Stimulated activated naive CD8-positive, alpha-beta T cell treated with anti-CD3 and anti-CD28 coated beads, Interleukin-15, amount 100 ng/mL, for 72 hours (primary cell): ENCODE results near the gene LAMB4.

Experiments
- ATAC-seq: fragments of 150-1000 bp; cut with Tn5 transposase; 2 replicates; pipeline ENCODE4 v1.10.0; 2021; ENCODE audit warnings: mild to moderate bottlenecking, moderate library complexity
- DNase-seq, 2 donors: peaks; one replicate each; pipeline ENCODE4 v3.0.0; 2021 to 2022
- H3K27ac Mint-ChIP-seq, 2 donors: one replicate each; pipeline ENCODE4 v1.8.0; 2022; ENCODE audit warnings: mild to moderate bottlenecking in 2 of 2, mixed read lengths in 2 of 2, moderate library complexity in 2 of 2
- H3K27me3 Mint-ChIP-seq: one replicate; pipeline ENCODE4 v1.8.0; 2022; ENCODE audit warnings: mixed read lengths
- H3K4me1 Mint-ChIP-seq: one replicate; pipeline ENCODE4 v1.8.0; 2022; ENCODE audit warnings: mild to moderate bottlenecking, mixed read lengths
- H3K4me3 Mint-ChIP-seq, 2 donors: one replicate each; pipeline ENCODE4 v1.8.0; 2022; ENCODE audit warnings: mild to moderate bottlenecking in 2 of 2, mixed read lengths in 2 of 2, moderate library complexity in 1 of 2
- H3K9me3 Mint-ChIP-seq, 2 donors: one replicate each; pipeline ENCODE4 v1.8.0; 2022; ENCODE audit warnings: mixed read lengths in 2 of 2

The LAMB4 gene

GRCh38 chr7:108063520-108063933 lies 66.6 kb downstream of the LAMB4 start:
- Mint-ChIP-seq H3K9me3 (no peaks in the 10 kb centered on the region), H3K27ac (no peak overlapping the region), H3K4me1 (peaks cover 6% of the 10 kb centered on the region), H3K4me3 (no peak overlapping the region), H3K27me3 (no peaks in the 10 kb centered on the region)
- peak; percentile 66 for ATAC-seq
- DNase-seq, result peak in 1 of 2 donors; percentile 15

GRCh38 chr7:108062250-108063014 lies 67.7 kb downstream of the LAMB4 start:
- DNase-seq (no peak), ATAC-seq (peak; percentile 83)
- peaks cover 6% of the 10 kb centered on the region for H3K4me1 Mint-ChIP-seq
- H3K27me3 Mint-ChIP-seq, result no peaks in the 10 kb centered on the region
- H3K27ac Mint-ChIP-seq, result peak overlapping the region in 1 of 2 donors; percentile 53
- no peak overlapping the region for H3K4me3 Mint-ChIP-seq
- H3K9me3 Mint-ChIP-seq, result no peaks in the 10 kb centered on the region

GRCh38 chr7:108059526-108059925 lies 70.6 kb downstream of the LAMB4 start:
- Mint-ChIP-seq H3K27me3 (no peaks in the 10 kb centered on the region), H3K4me1 (peaks cover 6% of the 10 kb centered on the region), H3K4me3 (no peak overlapping the region), H3K27ac (peak overlapping the region in 1 of 2 donors; percentile 59), H3K9me3 (no peaks in the 10 kb centered on the region)
- ATAC-seq, result no peak
- no peak for DNase-seq

DNA sequence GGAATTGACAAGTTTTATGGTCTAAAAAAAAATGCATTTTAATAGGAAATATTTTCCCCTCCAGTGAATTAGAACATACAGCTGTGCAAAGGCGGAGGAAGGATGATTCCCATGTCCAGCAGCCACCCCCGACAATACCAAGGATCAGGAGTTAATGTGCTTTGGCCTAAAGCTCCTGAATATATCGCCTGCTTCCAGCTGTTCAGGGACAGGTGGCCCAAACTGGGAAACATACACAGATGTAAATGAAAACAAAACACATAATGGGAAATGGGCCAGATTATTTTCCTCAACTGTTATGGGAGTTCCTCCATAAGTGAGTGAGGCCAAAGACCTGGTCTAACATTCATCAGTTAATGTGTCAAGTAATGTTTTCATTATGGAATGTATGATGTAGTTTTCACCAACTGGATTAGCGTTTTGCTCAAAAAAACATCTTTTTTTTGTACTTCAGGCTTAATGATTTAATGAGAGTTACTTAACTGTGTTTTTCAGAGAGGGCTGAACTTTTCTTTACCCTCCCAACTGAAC lies 72.1 kb downstream of the LAMB4 start:
- no peaks in the 10 kb centered on the region for H3K9me3 Mint-ChIP-seq
- H3K27ac Mint-ChIP-seq, result no peak overlapping the region
- no peaks in the 10 kb centered on the region for H3K27me3 Mint-ChIP-seq
- H3K4me1 Mint-ChIP-seq, result peaks cover 6% of the 10 kb centered on the region
- ATAC-seq, result no peak
- H3K4me3 Mint-ChIP-seq, result no peak overlapping the region
- DNase-seq, result no peak

GRCh38 chr7:108055611-108056021 lies 74.5 kb downstream of the LAMB4 start:
- no peaks in the 10 kb centered on the region for H3K9me3 Mint-ChIP-seq
- no peak for ATAC-seq

DNA sequence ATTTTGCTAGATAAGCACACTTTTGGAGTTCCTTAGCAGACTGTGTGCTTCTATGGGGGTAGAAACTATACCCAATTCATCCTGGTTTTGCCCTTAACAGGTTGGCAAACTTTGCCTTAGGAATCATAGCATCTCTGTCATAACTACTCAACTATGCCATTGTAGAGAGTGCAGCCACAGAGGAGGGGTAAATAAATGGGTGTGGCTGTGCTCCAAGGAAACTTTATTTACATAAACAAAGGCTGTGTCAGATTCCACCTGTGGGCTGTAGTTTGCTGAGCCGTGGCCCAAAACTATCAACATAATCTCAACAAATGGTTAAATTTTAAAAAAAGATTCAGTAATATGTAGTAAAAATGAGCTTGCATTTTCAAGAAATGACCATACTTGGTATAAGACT lies 75.6 kb downstream of the LAMB4 start:
- no peak for DNase-seq
- Mint-ChIP-seq H3K4me3 (no peak overlapping the region), H3K27ac (no peak overlapping the region), H3K27me3 (no peaks in the 10 kb centered on the region), H3K4me1 (no peaks in the 10 kb centered on the region), H3K9me3 (no peaks in the 10 kb centered on the region)
- ATAC-seq, result no peak

More at GRCh38 chr7:108055611-108056021, 74.5 kb downstream of the LAMB4 start:
- no peak for DNase-seq
- no peaks in the 10 kb centered on the region for H3K27me3 Mint-ChIP-seq
- no peak overlapping the region for H3K4me3 Mint-ChIP-seq
- H3K27ac Mint-ChIP-seq, result no peak overlapping the region
- H3K4me1 Mint-ChIP-seq, result no peaks in the 10 kb centered on the region

- H3K4me1 Mint-ChIP-seq, result no peaks in the 10 kb centered on the region
- H3K4me3 Mint-ChIP-seq, result no peak overlapping the region
- DNase-seq (no peak), ATAC-seq (no peak)
- no peak overlapping the region for H3K27ac Mint-ChIP-seq
- H3K27me3 Mint-ChIP-seq, result no peaks in the 10 kb centered on the region
- H3K9me3 Mint-ChIP-seq, result no peaks in the 10 kb centered on the region
Observed at GRCh38 chr7:108053250-108053649, 76.9 kb downstream of the LAMB4 start.

DNA sequence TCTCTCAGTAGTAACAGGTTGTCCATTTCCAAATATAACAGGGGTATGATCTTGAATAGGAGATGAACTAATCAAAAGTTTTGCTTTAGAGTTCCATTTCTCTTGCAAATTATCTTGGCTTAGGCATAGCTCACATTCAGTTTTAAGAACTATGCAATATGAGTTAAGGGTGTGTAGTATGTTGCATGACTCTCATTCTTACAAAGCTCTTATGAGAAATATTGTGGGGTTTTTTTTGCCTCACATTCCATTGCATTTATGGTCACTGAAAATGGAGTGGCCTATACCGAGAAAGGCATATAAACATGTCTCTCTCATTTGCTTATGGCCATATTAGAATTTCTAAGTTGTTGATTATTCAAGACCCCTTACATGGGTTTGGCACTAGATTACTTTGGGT lies 78.7 kb downstream of the LAMB4 start:
- Mint-ChIP-seq H3K4me3 (no peak overlapping the region), H3K27ac (no peak overlapping the region), H3K9me3 (no peaks in the 10 kb centered on the region), H3K27me3 (no peaks in the 10 kb centered on the region), H3K4me1 (peaks cover 6% of the 10 kb centered on the region)
- ATAC-seq, result no peak
- no peak for DNase-seq

DNA sequence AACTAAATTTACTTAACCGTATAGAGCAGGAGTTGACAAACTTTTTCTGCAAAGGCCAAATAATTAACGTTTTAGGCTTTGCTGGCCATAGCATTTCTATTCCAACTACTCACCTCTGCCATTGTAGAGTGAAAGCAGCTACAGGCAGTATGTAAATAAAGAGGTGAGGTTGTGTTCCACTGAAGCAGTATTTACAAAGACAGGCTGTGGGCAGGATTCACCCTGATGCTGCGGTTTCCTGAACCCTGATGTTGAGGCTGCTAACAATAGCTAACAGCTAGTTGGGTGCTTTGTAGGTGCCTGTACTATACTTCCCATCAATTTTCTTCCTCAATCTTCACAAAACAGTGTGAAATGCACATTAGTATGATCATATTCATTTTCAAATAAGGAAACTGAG lies 80.2 kb downstream of the LAMB4 start:
- no peak for DNase-seq
- Mint-ChIP-seq H3K4me3 (no peak overlapping the region), H3K27me3 (no peaks in the 10 kb centered on the region), H3K9me3 (no peaks in the 10 kb centered on the region), H3K4me1 (peaks cover 6% of the 10 kb centered on the region), H3K27ac (no peak overlapping the region)
- ATAC-seq, result no peak

DNA sequence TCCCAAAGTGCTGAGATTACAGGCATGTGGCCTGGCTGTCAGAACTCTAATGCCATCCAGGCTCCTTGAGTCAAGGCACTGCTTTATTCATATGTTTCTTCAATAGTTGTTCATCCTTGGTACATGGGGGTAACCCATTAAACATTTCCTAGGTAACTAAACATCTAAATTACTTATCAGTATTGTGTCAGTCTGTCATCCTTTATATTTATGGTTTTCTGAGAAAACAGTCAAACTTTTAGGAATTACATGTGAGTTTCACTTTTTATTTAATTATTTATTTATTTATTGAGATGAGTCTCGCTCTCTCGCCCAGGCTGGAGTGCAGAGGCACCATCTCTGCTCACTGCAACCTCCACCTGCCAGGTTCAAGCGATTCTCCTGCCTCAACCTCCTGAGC lies 81.7 kb downstream of the LAMB4 start:
- no peak for DNase-seq
- peaks cover 6% of the 10 kb centered on the region for H3K4me1 Mint-ChIP-seq
- H3K27ac Mint-ChIP-seq, result no peak overlapping the region
- no peak overlapping the region for H3K4me3 Mint-ChIP-seq
- H3K9me3 Mint-ChIP-seq, result no peaks in the 10 kb centered on the region
- H3K27me3 Mint-ChIP-seq, result no peaks in the 10 kb centered on the region
- no peak for ATAC-seq

GRCh38 chr7:108046952-108047506 lies 83.1 kb downstream of the LAMB4 start:
- DNase-seq, result no peak
- H3K9me3 Mint-ChIP-seq, result no peaks in the 10 kb centered on the region
- H3K27ac Mint-ChIP-seq, result no peak overlapping the region
- no peak overlapping the region for H3K4me3 Mint-ChIP-seq
- peaks cover 6% of the 10 kb centered on the region for H3K4me1 Mint-ChIP-seq
- no peak for ATAC-seq
- no peaks in the 10 kb centered on the region for H3K27me3 Mint-ChIP-seq

DNA sequence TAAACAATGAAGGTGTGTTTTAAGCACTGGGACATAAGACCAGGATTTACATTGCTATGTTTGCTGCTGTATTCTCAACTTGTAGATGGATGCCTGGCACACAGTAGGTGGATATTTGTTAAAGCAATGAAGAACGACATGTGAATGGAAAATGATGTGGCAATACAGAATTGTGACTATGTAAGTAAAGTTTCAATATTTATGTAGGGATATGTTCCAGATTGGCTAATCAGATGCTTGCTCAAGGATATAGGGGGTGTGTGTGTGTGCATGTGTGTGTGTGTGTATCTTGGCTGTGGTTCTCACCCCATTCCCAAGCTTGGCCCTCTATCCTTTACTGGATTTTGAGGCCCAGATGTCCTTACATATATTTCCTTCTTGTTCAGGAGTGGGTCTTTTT lies 84.5 kb downstream of the LAMB4 start:
- H3K9me3 Mint-ChIP-seq, result no peaks in the 10 kb centered on the region
- no peak for DNase-seq
- no peaks in the 10 kb centered on the region for H3K27me3 Mint-ChIP-seq
- no peak overlapping the region for H3K4me3 Mint-ChIP-seq
- no peak for ATAC-seq
- H3K27ac Mint-ChIP-seq, result no peak overlapping the region
- peaks cover 6% of the 10 kb centered on the region for H3K4me1 Mint-ChIP-seq

DNA sequence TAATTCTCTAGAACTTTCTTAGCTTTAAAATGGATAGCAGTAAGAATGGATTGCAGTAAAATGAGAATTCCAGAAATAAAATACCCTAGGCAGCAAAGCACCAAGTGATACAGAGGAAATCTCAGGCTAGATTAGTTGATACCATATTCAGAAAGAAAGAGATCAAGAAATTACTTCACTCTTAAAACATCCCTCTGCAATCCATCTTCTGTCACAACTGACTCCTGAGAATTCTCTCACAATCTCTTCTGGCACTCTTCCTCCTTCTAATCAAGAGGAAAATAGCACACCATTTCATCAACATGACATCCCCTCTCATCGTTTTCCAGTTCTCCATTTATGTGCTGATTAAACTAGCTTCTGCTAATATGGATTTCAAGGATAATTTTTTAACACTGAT lies 85.0 kb downstream of the LAMB4 start:
- H3K27ac Mint-ChIP-seq, result no peak overlapping the region
- peaks cover 6% of the 10 kb centered on the region for H3K4me1 Mint-ChIP-seq

DNA sequence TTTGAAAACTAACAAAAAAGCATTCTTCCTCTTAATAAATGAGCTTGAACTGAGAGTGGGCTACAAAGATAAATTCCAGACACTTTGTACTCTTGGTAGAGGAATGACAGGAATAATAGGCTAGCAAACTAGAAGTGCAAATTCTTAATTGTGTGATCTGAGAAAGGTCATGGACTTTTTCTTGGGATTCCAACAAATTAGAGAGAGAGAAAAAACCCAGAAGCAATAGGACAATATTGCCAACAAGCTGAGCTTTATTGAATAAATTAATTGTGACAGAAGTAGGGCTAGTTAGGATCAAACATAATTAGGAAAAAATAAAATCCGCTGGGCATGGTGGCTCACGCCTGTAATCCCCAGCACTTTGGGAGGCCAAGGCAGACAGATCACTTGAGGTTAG lies 85.8 kb downstream of the LAMB4 start:
- Mint-ChIP-seq H3K27ac (peak overlapping the region in 1 of 2 donors; percentile 31), H3K4me1 (peaks cover 6% of the 10 kb centered on the region), H3K4me3 (no peak overlapping the region), H3K9me3 (no peaks in the 10 kb centered on the region), H3K27me3 (no peaks in the 10 kb centered on the region)
- ATAC-seq (no peak), DNase-seq (no peak)

More for the DNA sequence above, 85.0 kb downstream of the LAMB4 start:
- Mint-ChIP-seq H3K9me3 (no peaks in the 10 kb centered on the region), H3K4me3 (no peak overlapping the region), H3K27me3 (no peaks in the 10 kb centered on the region)
- ATAC-seq (no peak), DNase-seq (no peak)

DNA sequence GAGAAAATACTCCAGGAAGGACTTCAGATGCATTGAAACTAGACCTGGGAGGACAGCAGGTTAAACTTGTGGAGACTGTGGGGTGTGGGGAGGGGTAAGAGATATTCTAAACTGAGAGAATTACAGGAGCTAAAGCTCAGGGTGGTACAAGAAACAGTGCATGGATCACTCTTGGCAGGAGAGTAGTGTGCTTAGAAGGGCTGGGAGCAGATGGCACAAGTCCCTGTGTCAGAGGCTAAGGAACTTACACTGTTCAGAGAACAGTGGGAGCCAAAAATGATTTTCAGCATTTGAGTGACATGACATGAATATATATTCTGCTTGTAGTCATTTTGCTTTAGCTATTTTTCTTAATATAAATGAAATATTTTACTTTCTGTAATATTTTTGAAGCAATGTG lies 91.2 kb downstream of the LAMB4 start:
- Mint-ChIP-seq H3K27me3 (peaks cover 6% of the 10 kb centered on the region), H3K9me3 (no peaks in the 10 kb centered on the region), H3K27ac (no peak overlapping the region), H3K4me1 (no peaks in the 10 kb centered on the region), H3K4me3 (no peak overlapping the region)
- no peak for DNase-seq
- no peak for ATAC-seq

DNA sequence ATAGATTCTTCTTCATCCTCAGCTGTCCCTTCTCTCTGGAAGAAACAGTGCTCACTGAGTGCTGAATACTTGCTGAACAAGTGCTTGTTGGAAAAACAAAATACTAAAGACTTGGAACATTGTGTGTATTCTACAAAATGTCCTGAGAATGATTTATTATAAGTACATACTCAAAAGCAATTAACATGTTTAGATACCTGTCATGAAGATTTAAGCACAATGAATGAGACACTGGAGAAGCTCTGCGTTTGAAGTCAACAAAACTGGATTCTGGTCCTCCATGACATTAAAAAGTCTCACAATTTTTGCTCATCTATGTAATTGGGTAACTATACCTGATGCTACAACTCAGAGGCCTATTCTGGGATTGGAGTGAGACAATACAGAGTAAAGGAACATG lies 92.4 kb downstream of the LAMB4 start:
- Mint-ChIP-seq H3K27me3 (peaks cover 6% of the 10 kb centered on the region), H3K27ac (no peak overlapping the region), H3K4me1 (no peaks in the 10 kb centered on the region), H3K9me3 (no peaks in the 10 kb centered on the region), H3K4me3 (no peak overlapping the region)
- ATAC-seq, result no peak
- no peak for DNase-seq
